Astrocyte of the hippocampus (primary cell): ENCODE measurements around the gene WFS1.

Experiments used
- DNase-seq: peaks from one replicate; pipeline ENCODE4 v3.0.0; 2011; ENCODE audit warnings: low read depth, low spot score

WFS1 gene

GRCh38 chr4:6324461-6324998, 54.9 kb downstream of the WFS1 start:
- DNase-seq: no peak

- DNase-seq: peak; percentile 72
Observed at GRCh38 chr4:6324999-6325787, 55.5 kb downstream of the WFS1 start.

GRCh38 chr4:6325788-6326290, 56.2 kb downstream of the WFS1 start:
- no peak for DNase-seq

- DNase-seq: no peak
Observed at GRCh38 chr4:6326312-6327060, 56.8 kb downstream of the WFS1 start.

GRCh38 chr4:6327220-6327917, 57.7 kb downstream of the WFS1 start:
- DNase-seq: peak; percentile 86

- DNase-seq: no peak
Observed at GRCh38 chr4:6328526-6328925, 58.9 kb downstream of the WFS1 start.

GRCh38 chr4:6329478-6330383, 60.1 kb downstream of the WFS1 start:
- no peak for DNase-seq

- no peak for DNase-seq
Observed at GRCh38 chr4:6330384-6330767, 60.7 kb downstream of the WFS1 start.

- DNase-seq: no peak
Observed at GRCh38 chr4:6331018-6331417, 61.4 kb downstream of the WFS1 start.

GRCh38 chr4:6331468-6331867, 61.8 kb downstream of the WFS1 start:
- no peak for DNase-seq

- peak; percentile 41 for DNase-seq
Observed at GRCh38 chr4:6332042-6332668, 62.5 kb downstream of the WFS1 start.

- DNase-seq: no peak
Observed at GRCh38 chr4:6332669-6333050, 63.0 kb downstream of the WFS1 start.

GRCh38 chr4:6333301-6334202, 63.9 kb downstream of the WFS1 start:
- DNase-seq: no peak

GRCh38 chr4:6334203-6334887, 64.7 kb downstream of the WFS1 start:
- DNase-seq: no peak

- no peak for DNase-seq
Observed at GRCh38 chr4:6335040-6335590, 65.5 kb downstream of the WFS1 start.

GRCh38 chr4:6336166-6336565, 66.5 kb downstream of the WFS1 start:
- DNase-seq: no peak

- DNase-seq: no peak
Observed at GRCh38 chr4:6337331-6337935, 67.8 kb downstream of the WFS1 start.
